H1 (cell line): ENCODE measurements around the gene EHBP1. TPM values are rescaled to one million over a fixed set of nuclear protein-coding genes. Genes with fewer than 3 reads are reported as not detected.

ENCODE experiments used
- CTCF ChIA-PET: fragments of 300-600 bp; sonication (Branson Sonifier 250); formaldehyde crosslinking; loops from one replicate; lab custom pipeline; 2021; ENCODE audit not compliant: partially characterized antibody; lab: Charles Lee
- POLR2A ChIA-PET: fragments of 300-600 bp; sonication (Branson Sonifier 250); formaldehyde crosslinking; loops from one replicate; lab custom pipeline; 2021; ENCODE audit warnings: inconsistent platforms; ENCODE audit not compliant: partially characterized antibody; lab: Charles Lee
- DNase-seq, 2 experiments: peaks; one replicate each; pipeline versions ENCODE4 v3.0.0 to v3.0.0-alpha.2; 2010 to 2022; ENCODE audit warnings: low spot score in 2 of 2, low read depth in 1 of 2, mixed read lengths in 1 of 2
- FAIRE-seq: peaks from 2 replicates; lab custom pipeline; 2011; peaks lifted over from hg19 to GRCh38; lab: Jason Lieb, UNC
- H2AFZ ChIP-seq: 2 replicates; pipeline ENCODE4 v1.8.1; 2012; ENCODE audit warnings: low read length, inconsistent platforms
- H2AK5ac ChIP-seq: 2 replicates; pipeline ENCODE4 v1.6.1; 2013; ENCODE audit warnings: low read depth, low read length
- H2BK120ac ChIP-seq: replicated peaks from 2 replicates; pipeline ENCODE3; 2013; ENCODE audit warnings: low read depth, low read length, inconsistent platforms
- H2BK12ac ChIP-seq: 2 replicates; pipeline ENCODE4 v1.6.1; 2013; ENCODE audit warnings: low read depth, low read length
- H2BK15ac ChIP-seq: 2 replicates; pipeline ENCODE4 v1.6.1; 2013; ENCODE audit warnings: low read length
- H2BK20ac ChIP-seq: 2 replicates; pipeline ENCODE4 v1.6.1; 2013; ENCODE audit warnings: low read length
- H2BK5ac ChIP-seq: 2 replicates; pipeline ENCODE4 v1.6.1; 2013; ENCODE audit warnings: low read depth, low read length
- H3K14ac ChIP-seq: 2 replicates; pipeline ENCODE4 v1.6.1; 2013; ENCODE audit warnings: inconsistent platforms; ENCODE audit not compliant: insufficient read length
- H3K18ac ChIP-seq: 2 replicates; pipeline ENCODE4 v1.6.1; 2013; ENCODE audit warnings: low read length; ENCODE audit errors: extremely low read depth
- H3K23ac ChIP-seq: 2 replicates; pipeline ENCODE4 v1.6.1; 2013; ENCODE audit warnings: inconsistent platforms; ENCODE audit not compliant: insufficient read length
- H3K23me2 ChIP-seq: 2 replicates; pipeline ENCODE4 v1.6.1; 2013; ENCODE audit warnings: low read depth, low read length
- H3K27ac ChIP-seq: 2 replicates; pipeline ENCODE4 v1.6.1; 2011; ENCODE audit warnings: low read depth, low read length, inconsistent platforms
- H3K27me3 ChIP-seq, 4 experiments: replicated peaks in 1 of 4; 1 replicate in 1 of 4; 2 replicates in 3 of 4; pipeline versions ENCODE4 v1.6.1 to v1.8.1; 2011 to 2013; ENCODE audit warnings: low read length in 3 of 4, mild to moderate bottlenecking in 3 of 4, inconsistent platforms in 2 of 4, mixed read lengths in 2 of 4, moderate library complexity in 1 of 4; ENCODE audit not compliant: control insufficient read depth in 3 of 4, insufficient read depth in 3 of 4; ENCODE audit errors: extremely low read depth in 1 of 4
- H3K36me3 ChIP-seq, 4 experiments: 2 replicates each; pipeline versions ENCODE4 v1.6.1 to v1.8.1; 2011 to 2013; ENCODE audit warnings: mild to moderate bottlenecking in 4 of 4, low read length in 3 of 4, moderate library complexity in 2 of 4, control low read depth in 1 of 4, inconsistent platforms in 1 of 4; ENCODE audit not compliant: insufficient read depth in 4 of 4, control insufficient read depth in 2 of 4
- H3K4ac ChIP-seq: replicated peaks from 2 replicates; pipeline ENCODE3; 2013; ENCODE audit warnings: low read length, low read depth, mixed read lengths, inconsistent platforms; ENCODE audit not compliant: insufficient read length
- H3K4me1 ChIP-seq, 4 experiments: replicated peaks in 1 of 4; 1 replicate in 1 of 4; 2 replicates in 3 of 4; pipeline versions ENCODE4 v1.6.1 to v1.8.1; 2011 to 2013; ENCODE audit warnings: low read length in 3 of 4, inconsistent platforms in 2 of 4, mixed read lengths in 1 of 4; ENCODE audit not compliant: insufficient read depth in 4 of 4, control insufficient read depth in 3 of 4
- H3K4me2 ChIP-seq, 2 experiments: 2 replicates each; pipeline versions ENCODE4 v1.6.1 to v1.8.1; 2011 to 2013; ENCODE audit warnings: low read depth in 2 of 2, low read length in 2 of 2, control low read depth in 1 of 2, inconsistent platforms in 1 of 2, mild to moderate bottlenecking in 1 of 2; ENCODE audit not compliant: insufficient read depth in 1 of 2
- H3K4me3 ChIP-seq, 4 experiments: fragments of 200-600, 300-600 bp in 1 of 4; sonication (generic), shearing (Covaris generic), sonication (Bioruptor Twin) in 1 of 4; 2 replicates each; pipeline versions ENCODE4 v1.5.1 to v1.8.1; 2011 to 2016; ENCODE audit warnings: low read length in 4 of 4, low read depth in 3 of 4, control low read depth in 2 of 4, inconsistent platforms in 2 of 4, mild to moderate bottlenecking in 2 of 4, mixed read lengths in 1 of 4, moderate library complexity in 1 of 4; ENCODE audit not compliant: insufficient read depth in 2 of 4; ENCODE audit errors: extremely low read depth in 1 of 4
- H3K56ac ChIP-seq: replicated peaks from 2 replicates; pipeline ENCODE3; 2013; ENCODE audit warnings: low read depth, mild to moderate bottlenecking, mixed read lengths, low read length, inconsistent platforms; ENCODE audit not compliant: insufficient read length
- H3K79me1 ChIP-seq: 2 replicates; pipeline ENCODE4 v1.6.1; 2013; ENCODE audit warnings: low read depth, low read length, control low read depth
- H3K79me2 ChIP-seq, 2 experiments: 2 replicates each; pipeline versions ENCODE4 v1.6.1 to v1.8.1; 2012 to 2013; ENCODE audit warnings: low read length in 2 of 2, mild to moderate bottlenecking in 2 of 2, inconsistent platforms in 1 of 2; ENCODE audit not compliant: insufficient read depth in 2 of 2, control insufficient read depth in 1 of 2
- H3K9ac ChIP-seq, 4 experiments: replicated peaks in 1 of 4; 1 replicate in 1 of 4; 2 replicates in 3 of 4; pipeline versions ENCODE4 v1.6.1 to v1.8.1; 2011 to 2013; ENCODE audit warnings: low read depth in 3 of 4, low read length in 3 of 4, control low read depth in 2 of 4, mild to moderate bottlenecking in 2 of 4, moderate library complexity in 2 of 4, inconsistent platforms in 1 of 4; ENCODE audit errors: extremely low read depth in 1 of 4
- H3K9me3 ChIP-seq, 2 experiments: 2 replicates each; pipeline versions ENCODE4 v1.6.1 to v1.8.1; 2012 to 2013; ENCODE audit warnings: mild to moderate bottlenecking in 2 of 2, moderate library complexity in 2 of 2, control low read depth in 1 of 2, inconsistent platforms in 1 of 2, low read depth in 1 of 2, low read length in 1 of 2, mixed read lengths in 1 of 2; ENCODE audit not compliant: insufficient read depth in 2 of 2
- H4K20me1 ChIP-seq, 2 experiments: replicated peaks in 1 of 2; 2 replicates each; pipeline versions ENCODE3 to v1.8.1; 2011 to 2013; ENCODE audit warnings: inconsistent platforms in 2 of 2, low read length in 2 of 2, mild to moderate bottlenecking in 1 of 2; ENCODE audit not compliant: insufficient read depth in 2 of 2, control insufficient read depth in 1 of 2
- H4K5ac ChIP-seq: 2 replicates; pipeline ENCODE4 v1.6.1; 2013; ENCODE audit warnings: low read length, low read depth, mixed read lengths, inconsistent platforms; ENCODE audit not compliant: insufficient read length
- H4K8ac ChIP-seq: 2 replicates; pipeline ENCODE4 v1.8.0; 2013; ENCODE audit warnings: mild to moderate bottlenecking, moderate library complexity, low read length, inconsistent platforms; ENCODE audit not compliant: insufficient read depth; ENCODE audit errors: extremely low read depth
- H4K91ac ChIP-seq: replicated peaks from 2 replicates; pipeline ENCODE3; 2013; ENCODE audit warnings: low read length, mixed read lengths, inconsistent platforms; ENCODE audit not compliant: insufficient read length
- CBX5 ChIP-seq: fragments of 300-800, 300-1000 bp; sonication (generic); IDR thresholded peaks from 2 replicates; pipeline ENCODE4 v1.7.1; 2016; ENCODE audit warnings: antibody characterized with exemption, low read length, low read depth
- CHD2 ChIP-seq: IDR thresholded peaks from 2 replicates; pipeline ENCODE4 v1.6.1; 2012; ENCODE audit warnings: low read length, improper control_type of control experiment
- GABPA ChIP-seq: IDR thresholded peaks from 2 replicates; pipeline ENCODE4 v1.6.1; 2011; ENCODE audit warnings: mild to moderate bottlenecking, low read length, moderate library complexity, borderline replicate concordance; ENCODE audit not compliant: insufficient read depth
- HDAC2 ChIP-seq, 2 experiments: fragments of 300-600 bp in 1 of 2; sonication (generic) in 1 of 2; IDR thresholded peaks; 2 replicates each; pipeline ENCODE4 v1.6.1; 2011 to 2012; ENCODE audit warnings: low read depth in 2 of 2, low read length in 2 of 2, mild to moderate bottlenecking in 2 of 2, moderate library complexity in 2 of 2, borderline replicate concordance in 1 of 2, inconsistent platforms in 1 of 2
- JUND ChIP-seq: IDR thresholded peaks from 2 replicates; pipeline ENCODE4 v1.6.1; 2011; ENCODE audit warnings: mild to moderate bottlenecking, improper control_type of control experiment, low read length
- NRF1 ChIP-seq: IDR thresholded peaks from 2 replicates; pipeline ENCODE4 v1.6.1; 2011; ENCODE audit warnings: mild to moderate bottlenecking, low read depth, low read length, improper control_type of control experiment
- POLR2A ChIP-seq, 2 experiments: IDR thresholded peaks; 1 replicate in 1 of 2; 2 replicates in 1 of 2; pipeline ENCODE4 v1.6.1; 2011; ENCODE audit warnings: low read depth in 2 of 2, low read length in 2 of 2, mild to moderate bottlenecking in 2 of 2; ENCODE audit errors: control extremely low read depth in 1 of 2
- RFX5 ChIP-seq: IDR thresholded peaks from 2 replicates; pipeline ENCODE4 v1.6.1; 2011; ENCODE audit warnings: low read depth, low read length, improper control_type of control experiment, borderline replicate concordance
- RNF2 ChIP-seq: fragments of 200-900, 300-1000 bp; sonication (generic); IDR thresholded peaks from 2 replicates; pipeline ENCODE4 v1.7.1; 2016; ENCODE audit warnings: borderline replicate concordance, low read depth, mild to moderate bottlenecking, antibody characterized with exemption, low read length; ENCODE audit not compliant: poor library complexity, severe bottlenecking; ENCODE audit errors: missing control alignments
- SIX5 ChIP-seq: IDR thresholded peaks from 2 replicates; pipeline ENCODE4 v1.6.1; 2011; ENCODE audit warnings: mild to moderate bottlenecking, low read depth, low read length
- SP2 ChIP-seq: IDR thresholded peaks from 2 replicates; pipeline ENCODE4 v1.6.1; 2012; ENCODE audit warnings: mild to moderate bottlenecking, low read length, inconsistent platforms
- SRF ChIP-seq: IDR thresholded peaks from 2 replicates; pipeline ENCODE4 v1.6.1; 2011; ENCODE audit warnings: mild to moderate bottlenecking, low read depth, low read length, moderate library complexity
- TAF7 ChIP-seq: optimal IDR thresholded peaks from 2 replicates; pipeline ENCODE3; 2011; ENCODE audit warnings: low read depth, mild to moderate bottlenecking, inconsistent platforms, low read length, moderate library complexity, borderline replicate concordance
- WGBS, 2 experiments: shearing (Covaris generic) in 1 of 2; methylation state at CpG; one replicate each; pipeline versions ENCODE4 v1.1.6 to v1.1.7; 2013 to 2015; ENCODE audit warnings: low lambda C conversion rate in 2 of 2, mixed read lengths in 2 of 2, inconsistent platforms in 1 of 2, low coverage in 1 of 2, missing lambda C conversion rate in 1 of 2; ENCODE audit not compliant: insufficient replicate concordance in 2 of 2, insufficient coverage in 1 of 2, insufficient read length in 1 of 2; ENCODE audit errors: extremely low coverage in 1 of 2, missing lambda C conversion rate in 1 of 2; 5-methylcytosine and 5-hydroxymethylcytosine counted together
- polyA plus RNA-seq, 7 experiments: library from polyadenylated mRNA; depleted of rRNA in 3 of 7; stranded (reverse) in 5 of 7; unstranded in 2 of 7; fragments of >200 nt in 5 of 7; fragments of 200-250 nt in 2 of 7; gene quantifications; 1 replicate in 5 of 7; 2 replicates in 1 of 7; 4 replicates in 1 of 7; pipeline versions ENCODE4 v1.2.1 to v1.2.3, GENCODE V29; 2011 to 2013; ENCODE audit warnings: missing spikeins in 2 of 7, mixed read lengths in 2 of 7
- total RNA-seq: library from RNA; stranded (reverse); fragmentation: NEBNext Ultra II Directional; extraction: Animal tissue kit (Norgen Biotek cat#: 25700); gene quantifications from 2 replicates; pipeline ENCODE4 v1.2.1, GENCODE V29; 2021

Gene EHBP1
- total and polyA plus RNA-seq, 2 of the 8 experiments (the other 6 are each of a cell fraction or from before 2014, with no cell fraction given): 12.0 to 64.1 TPM

GRCh38 chr2:62784341-62784740 lies 78.8 kb downstream of the EHBP1 start:
- H4K8ac ChIP-seq: no peak overlapping the region
- H2BK5ac ChIP-seq: no peak overlapping the region
- no peak overlapping the region for H3K27ac ChIP-seq
- H3K9ac ChIP-seq: no peak overlapping the region
- 60% methylated on average over 2 of the region's 2 CpGs; no CpG with 5 or more reads in 1 of the 2 experiments for WGBS, 2 experiments
- peaks cover 11 to 12% of the 10 kb centered on the region in 2 experiments; a peak in 3 of 4 replicates for H3K9me3 ChIP-seq
- no peaks in the 10 kb centered on the region for H3K27me3 ChIP-seq
- H3K14ac ChIP-seq: no peak overlapping the region
- H4K20me1 ChIP-seq: peaks cover 0 to 4% of the 10 kb centered on the region in 2 experiments
- no peak overlapping the region for H4K91ac ChIP-seq
- no peak for FAIRE-seq
- no peak overlapping the region for H2BK15ac ChIP-seq
- no peak overlapping the region for H2BK12ac ChIP-seq
- no peak overlapping the region for H3K4me2 ChIP-seq
- no peaks in the 10 kb centered on the region for H3K4me1 ChIP-seq
- no peak overlapping the region for H2AFZ ChIP-seq
- H3K79me2 ChIP-seq: peaks cover 0 to 2% of the 10 kb centered on the region in 2 experiments; a peak in 1 of 4 replicates
- peaks cover 0 to 11% (median 0%) of the 10 kb centered on the region in 4 experiments; a peak in 2 of 8 replicates for H3K36me3 ChIP-seq
- DNase-seq: no peak
- H2BK20ac ChIP-seq: no peak overlapping the region
- no peak overlapping the region for H2BK120ac ChIP-seq
- H3K56ac ChIP-seq: no peak overlapping the region
- no peaks in the 10 kb centered on the region for H3K23me2 ChIP-seq
- TF ChIP-seq NRF1 (no peak), SIX5 (no peak), RNF2 (no peak), POLR2A (IDR thresholded peaks at IDR 0.05; ENCODE audit: control extremely low read depth in 1 of 2, low read depth in 2 of 2, low read length in 2 of 2) (no peak), SP2 (no peak), GABPA (no peak), TAF7 (no peak), JUND (no peak), SRF (no peak), HDAC2 (IDR thresholded peaks at IDR 0.05; ENCODE audit: borderline replicate concordance in 1 of 2, low read depth in 2 of 2, low read length in 2 of 2) (no peak), CHD2 (no peak), CBX5 (no peak), RFX5 (no peak)
- ChIA-PET POLR2A (no interaction called here), CTCF (no interaction called here)
- no peak overlapping the region for H2AK5ac ChIP-seq
- no peak overlapping the region for H3K4ac ChIP-seq
- no peak overlapping the region for H3K4me3 ChIP-seq
- no peak overlapping the region for H3K23ac ChIP-seq
- no peaks in the 10 kb centered on the region; the same call in 1 of the 2 replicates for H3K79me1 ChIP-seq
- H3K18ac ChIP-seq: no peak overlapping the region
- H4K5ac ChIP-seq: no peak overlapping the region
